Activated CD4-positive, alpha-beta memory T cell treated with anti-CD3 and anti-CD28 coated beads, Interleukin-2, amount 10 ng/mL, durations not matched to agents 7 days and 5 days (primary cell): ENCODE measurements around the gene SPEG. TPM values are rescaled to one million over a fixed set of nuclear protein-coding genes. Genes with fewer than 3 reads are reported as not detected.

Experiments
- CTCF ChIA-PET: fragments of 350-600 bp; sonication (Branson Sonifier 250); formaldehyde crosslinking; loops from one replicate; lab custom pipeline; 2021; ENCODE audit warnings: antibody characterized with exemption, inconsistent platforms; lab: Charles Lee
- POLR2A ChIA-PET: fragments of 350-600 bp; sonication (Branson Sonifier 250); formaldehyde crosslinking; loops from one replicate; lab custom pipeline; 2021; ENCODE audit warnings: antibody characterized with exemption; lab: Charles Lee
- DNase-seq: peaks from one replicate; pipeline ENCODE4 v3.0.0-alpha.2; 2020
- H3K27ac Mint-ChIP-seq: one replicate; pipeline ENCODE4 v1.8.0; 2021; ENCODE audit warnings: mild to moderate bottlenecking, mixed read lengths
- H3K27me3 Mint-ChIP-seq: one replicate; pipeline ENCODE4 v1.8.0; 2021; ENCODE audit warnings: mixed read lengths
- H3K36me3 Mint-ChIP-seq: one replicate; pipeline ENCODE4 v1.8.0; 2021; ENCODE audit warnings: low read depth, mixed read lengths
- H3K4me1 Mint-ChIP-seq: one replicate; pipeline ENCODE4 v1.8.0; 2021; ENCODE audit warnings: mixed read lengths
- H3K4me3 Mint-ChIP-seq: one replicate; pipeline ENCODE4 v1.8.0; 2021; ENCODE audit warnings: mild to moderate bottlenecking, mixed read lengths
- H3K9me3 Mint-ChIP-seq: one replicate; pipeline ENCODE4 v1.8.0; 2021; ENCODE audit warnings: mixed read lengths
- total RNA-seq, 2 experiments: library from RNA; stranded (reverse); gene quantifications; one replicate each; pipeline ENCODE4 v1.2.3, GENCODE V29; 2021

SPEG gene
- total RNA-seq, 2 experiments from 2014 or later, result 0.20 to 1.1 TPM

DNA sequence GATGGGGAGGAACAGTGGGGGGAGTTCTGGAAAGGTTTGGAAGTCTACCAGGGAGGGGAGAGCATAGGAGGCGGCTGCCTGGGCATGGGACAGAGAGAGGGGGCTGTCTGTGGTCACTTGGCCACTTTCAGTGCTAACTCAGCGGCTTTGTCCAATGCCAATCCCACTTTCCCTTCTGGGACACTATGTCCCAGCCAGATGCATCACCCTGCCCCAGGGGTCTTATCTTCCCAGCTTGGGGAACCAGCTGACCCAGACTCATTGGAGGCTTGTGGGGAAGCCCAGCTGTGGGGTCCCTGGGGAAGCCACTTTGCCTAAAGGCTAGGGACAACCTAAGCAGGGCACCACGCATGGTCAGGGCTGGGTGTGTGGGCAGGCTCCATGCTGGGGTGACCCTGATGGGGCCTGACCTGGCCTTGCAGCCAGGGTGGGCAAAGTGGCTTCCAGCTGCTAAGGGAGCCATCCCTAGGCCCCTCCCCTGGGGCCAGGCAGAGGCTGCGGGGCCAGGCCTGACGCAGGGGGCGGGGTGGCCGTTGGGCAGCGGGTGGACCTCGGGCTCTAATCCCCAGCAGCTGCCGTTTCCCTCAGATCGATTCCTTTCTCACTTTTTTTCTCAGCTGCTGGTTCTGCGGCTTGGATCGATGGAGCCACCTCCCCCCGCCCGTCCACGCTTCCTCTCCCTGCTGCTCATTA, 78.0 kb downstream of the SPEG start:
- H3K36me3 Mint-ChIP-seq, result no peaks in the 10 kb centered on the region
- POLR2A ChIA-PET, result interaction anchor here (1.9 kb wide), 1 partner anchor 13 kb away, joined by 4 read pairs; no protein-coding TSS in a partner anchor
- peaks cover 12% of the 10 kb centered on the region for H3K4me1 Mint-ChIP-seq
- no peak overlapping the region for H3K4me3 Mint-ChIP-seq
- no peaks in the 10 kb centered on the region for H3K9me3 Mint-ChIP-seq
- no peak overlapping the region for H3K27ac Mint-ChIP-seq
- peaks cover 68% of the 10 kb centered on the region for H3K27me3 Mint-ChIP-seq
- DNase-seq, result no peak
- CTCF ChIA-PET, result no interaction called here

DNA sequence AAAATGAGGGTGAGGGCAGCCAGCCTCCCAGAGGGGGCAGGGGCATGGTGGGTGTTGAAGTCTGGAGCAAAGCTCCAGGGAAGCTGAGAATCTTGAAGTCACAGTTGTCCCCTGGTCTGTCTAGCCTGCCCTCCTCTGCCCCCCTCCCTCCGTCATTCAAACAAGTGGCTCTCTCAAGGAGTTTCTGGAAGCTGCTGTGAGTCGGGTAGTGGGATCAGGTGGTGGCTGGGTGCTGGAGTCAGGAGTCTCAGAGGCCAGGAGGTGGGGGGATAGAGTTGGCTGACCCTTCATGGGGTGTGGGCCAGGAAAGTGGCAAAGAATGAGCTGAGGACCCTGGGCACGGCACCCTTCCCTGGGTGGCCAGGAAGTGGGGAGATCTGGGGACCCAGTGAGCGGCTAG, 79.1 kb downstream of the SPEG start:
- ChIA-PET POLR2A (interaction anchor here (1.9 kb wide), 1 partner anchor 14 kb away, joined by 4 read pairs; no protein-coding TSS in a partner anchor), CTCF (interaction anchor here (0.6 to 1.2 kb wide), 2 partner anchors 17 to 25 kb away, joined by 3 to 7 read pairs; no protein-coding TSS in a partner anchor)
- Mint-ChIP-seq H3K27me3 (peaks cover 78% of the 10 kb centered on the region), H3K4me3 (no peak overlapping the region), H3K9me3 (no peaks in the 10 kb centered on the region), H3K36me3 (no peaks in the 10 kb centered on the region), H3K4me1 (peaks cover 12% of the 10 kb centered on the region), H3K27ac (no peak overlapping the region)
- no peak for DNase-seq

DNA sequence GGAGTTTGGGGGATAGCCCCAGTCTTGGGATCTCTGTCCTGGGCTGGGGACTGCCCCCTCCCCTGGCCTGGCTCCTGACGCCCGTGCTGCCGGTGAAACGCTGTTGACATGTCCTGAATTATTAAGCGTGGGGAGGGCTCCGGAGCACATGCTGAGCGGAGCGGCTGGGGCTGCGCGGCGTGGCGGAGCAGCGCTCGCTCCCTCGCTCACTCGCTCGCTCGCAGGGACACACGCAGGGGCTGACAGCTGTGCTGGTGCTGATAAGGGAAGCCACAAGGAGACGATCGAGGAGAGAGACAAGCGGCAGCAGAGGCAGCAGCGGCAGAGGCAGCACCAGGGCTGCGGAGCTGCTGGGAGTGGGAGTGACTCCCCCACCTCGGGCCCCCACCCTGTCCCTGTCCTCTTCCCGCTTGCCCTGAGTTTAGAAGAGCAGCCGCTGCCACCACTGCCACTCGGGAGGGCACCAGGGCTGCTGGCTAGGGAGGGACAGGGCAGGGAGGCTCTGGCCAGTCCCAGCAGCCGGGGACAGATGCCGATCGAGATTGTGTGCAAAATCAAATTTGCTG, 79.6 kb downstream of the SPEG start, which contains the start of gene ASIC4:
TSS of gene ASIC4 (plus strand) at position 287 of the 566 bp plus-strand sequence. CDS start at position 530, 243 bp downstream.
- ChIA-PET POLR2A (interaction anchor here (1.9 kb wide), 1 partner anchor 15 kb away, joined by 4 read pairs; no protein-coding TSS in a partner anchor), CTCF (interaction anchor here (0.6 to 1.2 kb wide), 2 partner anchors 16 to 26 kb away, joined by 3 to 7 read pairs; no protein-coding TSS in a partner anchor)
- Mint-ChIP-seq H3K27me3 (peaks cover 80% of the 10 kb centered on the region), H3K36me3 (no peaks in the 10 kb centered on the region), H3K4me3 (no peak within 1 kb of the TSS), H3K4me1 (peaks cover 12% of the 10 kb centered on the region), H3K27ac (peak within 1 kb of the TSS; percentile 26), H3K9me3 (no peaks in the 10 kb centered on the region)
- DNase-seq, result no peak

DNA sequence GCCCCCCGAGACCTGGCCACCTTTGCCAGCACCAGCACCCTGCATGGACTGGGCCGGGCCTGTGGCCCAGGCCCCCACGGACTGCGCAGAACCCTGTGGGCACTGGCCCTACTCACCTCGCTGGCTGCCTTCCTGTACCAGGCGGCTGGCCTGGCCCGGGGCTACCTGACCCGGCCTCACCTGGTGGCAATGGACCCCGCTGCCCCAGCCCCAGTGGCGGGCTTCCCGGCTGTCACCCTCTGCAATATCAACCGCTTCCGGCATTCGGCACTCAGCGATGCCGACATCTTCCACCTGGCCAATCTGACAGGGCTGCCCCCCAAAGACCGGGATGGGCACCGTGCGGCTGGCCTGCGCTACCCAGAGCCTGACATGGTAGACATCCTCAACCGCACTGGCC, 80.2 kb downstream of the SPEG start:
- CTCF ChIA-PET, result interaction anchor here (0.6 kb wide), 1 partner anchor 40 kb away, joined by 3 read pairs; no protein-coding TSS in a partner anchor
- Mint-ChIP-seq H3K9me3 (no peaks in the 10 kb centered on the region), H3K27me3 (peaks cover 79% of the 10 kb centered on the region)

DNA sequence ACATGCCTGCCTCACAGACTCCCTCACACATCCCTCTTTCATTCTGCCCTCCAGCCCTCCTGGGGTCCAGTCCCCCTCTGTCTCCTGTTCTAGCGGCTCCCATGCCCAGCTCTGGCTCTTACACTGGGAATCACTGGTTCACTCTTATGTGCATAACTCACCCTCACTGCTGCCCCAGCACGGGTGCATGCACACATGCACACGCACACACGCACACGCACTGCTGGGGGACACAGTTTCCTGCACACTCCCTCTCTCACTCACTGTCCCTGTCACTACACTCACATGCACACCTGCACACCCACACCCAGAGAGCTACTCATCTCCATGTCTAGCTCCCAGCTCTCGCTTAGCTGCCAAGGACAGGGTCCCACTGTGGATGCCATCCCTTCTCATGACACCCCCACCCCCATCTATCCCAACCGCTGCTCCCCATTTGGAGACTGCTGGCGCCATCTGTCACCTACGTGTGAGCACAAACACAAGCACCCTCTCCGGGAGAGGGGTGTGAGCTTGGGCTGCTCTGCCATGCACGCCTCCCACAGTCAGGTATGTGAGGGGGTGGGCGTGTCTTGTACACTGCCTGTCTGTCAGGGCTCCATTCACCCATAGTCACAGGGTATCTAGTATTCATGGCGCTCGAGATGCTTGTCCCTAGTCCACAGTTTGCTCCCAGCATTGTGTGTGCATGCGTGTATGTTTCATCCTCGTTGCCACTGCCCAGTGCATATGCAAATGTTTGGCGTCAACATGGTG, 81.4 kb downstream of the SPEG start:
- Mint-ChIP-seq H3K4me1 (peaks cover 4% of the 10 kb centered on the region), H3K27me3 (peaks cover 78% of the 10 kb centered on the region), H3K4me3 (no peak overlapping the region), H3K27ac (no peak overlapping the region), H3K9me3 (no peaks in the 10 kb centered on the region), H3K36me3 (no peaks in the 10 kb centered on the region)
- CTCF ChIA-PET, result no interaction called here
- POLR2A ChIA-PET, result no interaction called here
- no peak for DNase-seq

More for the DNA sequence above, 80.2 kb downstream of the SPEG start:
- POLR2A ChIA-PET, result no interaction called here
- no peak for DNase-seq
- peaks cover 9% of the 10 kb centered on the region for H3K4me1 Mint-ChIP-seq
- H3K36me3 Mint-ChIP-seq, result no peaks in the 10 kb centered on the region
- H3K4me3 Mint-ChIP-seq, result no peak overlapping the region
- no peak overlapping the region for H3K27ac Mint-ChIP-seq

DNA sequence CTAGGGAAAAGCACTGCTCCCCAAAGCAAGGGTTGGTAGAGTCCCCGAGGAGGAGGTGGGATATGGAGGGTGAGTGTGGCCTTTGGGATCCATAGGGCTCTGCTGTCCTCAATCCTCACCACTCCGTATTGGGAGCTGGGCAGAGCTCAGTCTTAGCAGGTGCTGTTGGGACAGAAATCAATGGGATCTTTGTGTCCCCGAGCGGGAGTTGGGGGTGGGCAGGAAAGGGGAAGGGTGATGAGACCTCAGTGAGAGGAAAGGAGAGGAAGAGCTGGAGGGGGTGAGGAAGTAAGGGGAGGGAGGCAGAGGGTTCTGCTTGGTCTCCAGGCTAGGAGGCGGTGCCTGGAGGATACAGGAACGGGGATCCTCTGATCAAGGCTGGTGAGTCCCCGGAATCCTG, 82.2 kb downstream of the SPEG start:
- peaks cover 81% of the 10 kb centered on the region for H3K27me3 Mint-ChIP-seq
- no peaks in the 10 kb centered on the region for H3K9me3 Mint-ChIP-seq
- no peaks in the 10 kb centered on the region for H3K36me3 Mint-ChIP-seq
- no peak for DNase-seq
- peaks cover 4% of the 10 kb centered on the region for H3K4me1 Mint-ChIP-seq
- H3K27ac Mint-ChIP-seq, result no peak overlapping the region
- POLR2A ChIA-PET, result no interaction called here
- H3K4me3 Mint-ChIP-seq, result no peak overlapping the region
- CTCF ChIA-PET, result no interaction called here

DNA sequence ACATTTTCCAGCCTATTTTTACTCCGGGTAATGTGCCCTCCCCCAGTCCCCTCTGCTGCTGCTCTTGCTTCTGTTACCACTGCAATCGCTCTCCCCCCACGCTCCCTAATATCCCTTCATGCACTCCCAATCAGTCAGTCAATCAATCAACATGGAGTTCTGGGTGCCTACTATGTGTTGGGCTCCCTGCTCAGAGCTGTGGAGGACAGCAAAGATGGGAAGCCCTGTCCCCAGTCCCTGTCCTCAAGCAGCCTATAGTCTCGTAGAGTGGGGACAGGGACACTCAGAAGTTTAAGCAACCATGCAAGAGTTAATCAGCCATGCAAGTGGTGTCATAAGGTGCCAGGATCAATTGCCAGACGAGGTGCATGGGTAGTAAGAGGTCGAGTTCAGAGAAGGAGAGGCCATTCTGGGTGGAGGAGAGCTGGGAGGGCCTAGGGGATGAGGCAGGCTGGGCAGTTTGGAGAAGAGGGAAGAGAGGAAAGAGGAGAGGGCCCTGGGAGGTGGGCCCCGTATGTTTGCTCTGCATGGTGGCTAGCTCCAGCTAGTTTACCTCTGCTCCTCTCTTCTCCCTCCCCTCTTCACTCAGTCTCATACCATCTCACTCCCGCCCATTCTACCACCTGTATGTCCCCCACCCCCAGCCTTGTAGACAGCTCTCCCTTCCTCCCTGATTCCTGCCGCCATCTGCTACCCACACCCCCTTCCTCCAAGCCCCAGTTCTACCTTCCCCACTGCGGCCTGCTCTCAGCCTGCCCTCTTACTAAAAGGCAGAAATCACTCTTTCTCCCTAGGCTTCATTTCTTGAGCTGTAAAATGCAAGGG, 83.5 kb downstream of the SPEG start:
- peaks cover 6% of the 10 kb centered on the region for H3K4me1 Mint-ChIP-seq
- no peak overlapping the region for H3K27ac Mint-ChIP-seq
- CTCF ChIA-PET, result interaction anchor here (0.9 to 1.5 kb wide), 3 partner anchors 12 to 116 kb away, joined by 3 to 6 read pairs (median 4); a partner anchor contains a TSS
- POLR2A ChIA-PET, result interaction anchor here (0.7 to 1.2 kb wide), 2 partner anchors 9 to 18 kb away, joined by 3 read pairs; no protein-coding TSS in a partner anchor
- no peak overlapping the region for H3K4me3 Mint-ChIP-seq
- no peak for DNase-seq
- H3K27me3 Mint-ChIP-seq, result peaks cover 75% of the 10 kb centered on the region
- H3K9me3 Mint-ChIP-seq, result no peaks in the 10 kb centered on the region
- no peaks in the 10 kb centered on the region for H3K36me3 Mint-ChIP-seq

DNA sequence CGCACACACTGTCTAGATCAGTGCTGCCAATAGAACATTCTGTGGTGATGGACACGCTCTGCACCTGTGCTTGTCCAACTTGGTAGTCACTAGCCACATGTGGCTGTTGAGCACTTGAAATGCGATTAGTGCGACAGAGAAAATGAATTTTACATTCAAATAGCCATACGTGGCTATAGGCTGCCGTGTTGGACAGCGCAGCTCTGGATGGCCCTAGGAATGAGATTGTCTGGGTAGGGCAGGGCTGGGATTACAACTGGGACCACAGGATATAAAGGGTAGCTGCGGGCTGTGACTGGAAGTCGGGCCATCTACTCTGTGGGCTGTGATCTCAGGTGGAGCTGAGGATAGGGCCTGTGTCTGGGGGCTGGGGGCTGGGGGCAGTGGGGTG, 84.9 kb downstream of the SPEG start:
- H3K9me3 Mint-ChIP-seq, result no peaks in the 10 kb centered on the region
- H3K4me3 Mint-ChIP-seq, result no peak overlapping the region
- no peak overlapping the region for H3K27ac Mint-ChIP-seq
- H3K36me3 Mint-ChIP-seq, result no peaks in the 10 kb centered on the region
- DNase-seq, result no peak
- peaks cover 77% of the 10 kb centered on the region for H3K27me3 Mint-ChIP-seq
- CTCF ChIA-PET, result interaction anchor here (1.5 to 2.5 kb wide), 3 partner anchors 10 to 24 kb away, joined by 4 to 16 read pairs (median 7); a partner anchor contains a TSS
- POLR2A ChIA-PET, result interaction anchor here (0.8 kb wide), 1 partner anchor 10 kb away, joined by 3 read pairs; no protein-coding TSS in a partner anchor
- H3K4me1 Mint-ChIP-seq, result peaks cover 2% of the 10 kb centered on the region

DNA sequence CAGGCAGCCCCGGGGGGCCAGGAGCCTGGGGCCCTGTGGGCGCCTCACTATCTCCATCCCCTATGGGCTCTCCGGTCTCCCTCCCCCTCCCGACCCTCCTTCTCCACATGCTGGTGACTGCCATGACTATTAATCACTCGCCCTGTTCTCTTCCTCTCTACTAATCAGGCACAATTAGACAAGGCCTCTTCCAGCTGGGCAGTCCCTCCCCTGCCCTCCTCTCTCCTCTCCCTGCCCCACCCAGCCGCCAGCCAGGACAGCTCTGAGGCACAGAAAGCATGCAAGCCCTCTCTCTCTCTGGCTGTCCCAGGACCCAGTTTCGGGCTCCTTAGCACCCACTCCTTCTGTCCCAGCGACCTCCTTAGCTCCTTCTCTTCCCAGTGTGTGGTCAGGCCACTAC, 85.4 kb downstream of the SPEG start:
- H3K9me3 Mint-ChIP-seq, result no peaks in the 10 kb centered on the region
- no peak overlapping the region for H3K27ac Mint-ChIP-seq
- peaks cover 81% of the 10 kb centered on the region for H3K27me3 Mint-ChIP-seq
- no peak overlapping the region for H3K4me3 Mint-ChIP-seq
- H3K36me3 Mint-ChIP-seq, result no peaks in the 10 kb centered on the region
- ChIA-PET POLR2A (interaction anchor here (0.8 to 1.2 kb wide), 3 partner anchors 9 to 21 kb away, joined by 3 read pairs; partner anchors contain the start of gene GMPPA), CTCF (interaction anchor here (0.6 to 2.5 kb wide), 5 partner anchors 10 to 27 kb away, joined by 3 to 16 read pairs (median 6); a partner anchor contains a TSS)
- H3K4me1 Mint-ChIP-seq, result peaks cover 2% of the 10 kb centered on the region
- no peak for DNase-seq

DNA sequence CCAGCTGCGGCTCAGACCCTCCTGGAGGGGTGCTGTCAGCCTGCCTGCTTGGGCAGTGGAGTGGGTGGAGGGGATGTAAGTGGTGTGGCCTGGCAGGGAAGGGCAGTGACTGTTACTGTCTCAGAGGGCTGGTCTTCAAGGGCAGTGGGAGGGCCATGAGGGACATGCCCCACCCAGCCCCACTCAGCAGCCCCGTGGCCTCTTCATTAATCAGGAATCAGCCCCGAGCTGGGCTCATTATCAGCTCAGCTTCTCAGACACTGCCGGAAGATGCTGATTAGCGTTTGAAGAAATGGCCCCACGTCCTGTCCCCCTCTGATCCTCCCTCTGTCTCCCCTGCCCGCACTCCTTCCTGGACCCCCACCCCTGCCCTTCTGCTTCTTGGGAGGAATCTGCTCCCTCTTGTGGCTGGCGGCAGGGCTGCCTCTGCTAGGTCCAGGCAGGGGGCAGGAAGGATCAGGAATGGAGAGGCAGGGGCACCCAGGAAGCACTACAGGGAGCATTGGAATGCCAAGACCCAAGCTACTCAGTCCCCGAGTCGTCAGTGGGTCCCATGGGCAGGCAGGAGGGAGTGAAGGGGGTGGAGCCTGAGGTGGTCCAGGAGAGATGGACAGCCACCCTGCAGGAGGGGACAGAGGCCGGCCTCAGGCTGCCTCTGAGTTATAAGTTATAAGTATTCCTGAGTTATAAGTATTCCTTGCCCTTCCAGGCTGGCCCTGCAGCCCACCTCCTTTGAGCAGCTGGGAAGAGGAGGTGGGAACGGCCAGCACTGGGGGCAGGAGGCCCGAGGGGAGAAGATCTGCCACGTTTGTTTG, 86.6 kb downstream of the SPEG start:
- no peak for DNase-seq

More for the DNA sequence above, 86.6 kb downstream of the SPEG start:
- Mint-ChIP-seq H3K27me3 (peaks cover 79% of the 10 kb centered on the region), H3K27ac (no peak overlapping the region), H3K4me1 (peaks cover 2% of the 10 kb centered on the region), H3K4me3 (no peak overlapping the region), H3K9me3 (no peaks in the 10 kb centered on the region), H3K36me3 (no peaks in the 10 kb centered on the region)
- ChIA-PET POLR2A (interaction anchor here (1.2 kb wide), 2 partner anchors 8 to 23 kb away, joined by 3 read pairs; partner anchors contain the start of gene GMPPA), CTCF (interaction anchor here (0.7 to 2.5 kb wide), 4 partner anchors 9 to 26 kb away, joined by 3 to 16 read pairs (median 4); partner anchors contain the start of gene GMPPA)
